Embryonic facial prominence (tissue), 1 donor: ENCODE measurements around the gene CCND1.
"Not testable (repeated sequence)": the region's sequence is repeated elsewhere in the genome, so short reads cannot be mapped to it uniquely, and the experiment has no call there.

Experiments used
- DNase-seq: peaks from one replicate; pipeline ENCODE4 v3.0.0-alpha.2; 2016; ENCODE audit errors: extremely low spot score

The CCND1 gene

DNA sequence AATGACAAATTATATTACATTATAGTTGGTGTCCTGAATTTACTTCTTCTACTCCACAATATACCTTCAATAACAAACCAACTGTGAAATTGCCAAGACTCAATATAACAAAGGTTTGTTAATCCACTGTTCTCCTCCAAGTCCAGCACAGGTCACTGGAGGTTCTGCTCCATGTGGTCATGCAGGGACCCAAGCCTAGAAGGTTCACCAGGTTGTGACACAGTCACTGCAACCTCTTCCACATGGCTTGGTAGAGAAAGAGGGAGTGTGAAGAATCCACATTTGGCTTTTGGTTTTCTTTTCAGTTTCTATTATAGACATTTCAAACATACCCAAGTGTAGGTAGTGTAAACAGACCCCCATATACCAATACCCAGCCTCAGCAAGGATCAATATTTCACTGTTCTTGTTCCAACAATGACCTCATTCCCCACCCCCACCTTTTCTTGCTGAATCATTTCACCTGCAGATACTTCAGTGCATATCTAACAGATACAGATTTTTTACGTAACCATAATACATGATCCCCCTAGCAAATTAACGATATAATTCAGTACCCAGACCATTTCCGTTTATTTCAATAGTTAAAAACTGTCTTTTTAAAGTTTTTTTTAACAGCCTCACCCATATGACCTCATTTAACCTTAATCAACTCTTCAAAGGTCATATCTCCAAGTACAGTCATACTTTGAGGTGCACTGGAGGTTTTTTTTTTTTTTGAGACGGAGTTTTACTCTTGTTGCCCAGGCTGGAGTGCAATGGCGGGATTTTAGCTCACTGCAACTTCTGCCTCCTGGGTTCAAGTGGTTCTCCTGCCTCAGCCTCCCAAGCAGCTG, 48.7 kb downstream of the CCND1 start:
- DNase-seq = no peak

DNA sequence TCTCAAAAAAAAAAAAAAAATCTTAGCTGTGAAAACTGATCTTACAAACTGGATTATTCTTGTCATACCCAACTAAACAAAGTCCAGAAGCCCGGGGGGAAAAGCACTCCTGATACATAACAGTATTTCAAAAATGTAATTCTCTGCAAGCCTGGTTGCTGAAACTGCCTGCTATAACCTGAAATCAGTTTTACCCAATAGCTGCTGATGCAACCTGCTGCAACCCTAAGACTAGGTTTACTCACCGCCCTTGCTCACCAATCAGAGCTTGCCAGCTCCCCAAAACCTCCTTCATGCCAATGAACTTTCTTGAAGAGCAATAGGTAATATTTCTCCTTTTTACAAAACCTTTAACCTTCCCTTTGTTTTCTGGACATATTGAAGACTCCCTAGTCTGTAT, 50.5 kb downstream of the CCND1 start:
- DNase-seq = no peak

DNA sequence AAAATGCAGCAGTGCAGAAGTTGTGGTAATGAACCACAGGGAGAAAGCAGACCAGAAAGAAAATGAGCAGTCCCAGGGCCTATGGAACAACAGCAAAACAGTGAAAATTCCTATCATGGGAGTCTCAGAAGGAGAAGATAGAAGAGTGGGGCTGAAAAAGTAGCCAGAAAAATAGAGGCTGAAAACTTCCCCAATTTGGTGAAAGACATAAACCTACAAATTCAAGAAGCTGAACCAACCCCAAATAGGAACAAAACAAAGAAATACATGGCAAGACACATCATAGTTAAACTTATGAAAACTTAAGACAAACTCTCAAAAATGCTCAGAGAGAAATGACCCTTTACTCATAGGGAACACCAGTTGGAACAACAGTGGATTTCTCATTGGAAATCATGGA, 51.5 kb downstream of the CCND1 start:
- DNase-seq = no peak

GRCh38 chr11:69694781-69695180, 53.8 kb downstream of the CCND1 start:
- no peak for DNase-seq

DNA sequence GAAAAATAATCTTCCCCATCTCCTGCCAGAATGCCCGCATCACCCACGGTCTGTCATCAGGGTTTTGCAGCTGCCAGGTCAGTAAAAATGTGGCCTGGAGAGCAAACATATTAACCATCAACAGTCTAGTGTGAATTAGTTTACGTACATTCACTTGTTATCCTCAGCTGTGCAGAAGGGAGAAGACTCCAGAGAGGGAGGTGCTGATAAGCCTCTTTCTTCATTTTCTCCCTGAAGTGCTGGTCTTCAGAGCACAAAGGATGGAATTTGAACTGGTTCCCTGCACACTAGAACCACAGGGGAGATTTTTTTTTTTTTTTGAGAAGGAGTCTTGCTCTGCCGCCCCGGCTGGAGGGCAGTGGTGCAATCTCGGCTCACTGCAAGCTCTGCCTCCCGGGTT, 54.6 kb downstream of the CCND1 start:
- no peak for DNase-seq

- DNase-seq = not testable (repeated sequence)
Observed at GRCh38 chr11:69695995-69696394, 55.0 kb downstream of the CCND1 start.

- DNase-seq = no peak
Observed at GRCh38 chr11:69696749-69697468, 56.0 kb downstream of the CCND1 start.

DNA sequence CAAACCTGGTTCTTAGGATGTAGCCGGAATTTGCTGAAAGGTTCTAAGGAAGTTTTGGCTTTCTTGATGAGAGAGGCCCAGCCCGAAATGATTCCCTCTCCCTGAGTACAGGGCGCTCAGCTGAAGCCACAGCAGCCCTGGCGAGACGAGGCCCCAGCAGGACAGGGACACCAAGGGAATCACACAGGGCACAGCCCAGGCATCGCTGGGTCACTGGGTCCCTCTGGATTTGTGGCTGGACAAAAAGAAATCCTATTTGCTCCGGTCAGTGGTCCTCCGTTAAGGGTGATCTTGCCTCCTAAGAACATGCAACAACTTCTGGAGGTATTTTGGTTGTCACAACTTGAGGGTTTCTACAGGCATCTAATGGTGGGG, 56.5 kb downstream of the CCND1 start:
- DNase-seq = no peak

- no peak for DNase-seq
Observed at GRCh38 chr11:69697861-69698260, 56.9 kb downstream of the CCND1 start.

DNA sequence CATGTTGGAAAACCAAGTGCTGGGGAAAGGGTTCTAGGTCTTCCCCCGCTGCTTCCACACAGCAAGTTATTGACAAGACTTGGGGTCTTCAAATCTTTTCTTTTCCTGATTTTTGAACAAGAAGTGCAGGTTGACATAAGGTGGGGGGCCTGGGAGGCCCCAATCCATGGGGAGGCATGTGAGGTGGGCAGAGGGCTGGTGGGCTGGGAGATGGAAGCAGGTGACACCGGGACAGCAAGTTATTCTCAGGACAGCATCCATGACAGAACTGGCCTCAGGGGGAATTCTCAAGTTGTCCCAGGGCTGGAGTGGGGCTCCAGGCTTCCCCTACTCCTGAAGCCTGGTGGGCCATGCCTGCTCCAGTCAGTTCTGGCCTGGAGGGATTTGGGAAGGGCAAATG, 57.4 kb downstream of the CCND1 start:
- no peak for DNase-seq

GRCh38 chr11:69699213-69699612, 58.3 kb downstream of the CCND1 start:
- no peak for DNase-seq

GRCh38 chr11:69700278-69701140, 59.6 kb downstream of the CCND1 start:
- DNase-seq = no peak

DNA sequence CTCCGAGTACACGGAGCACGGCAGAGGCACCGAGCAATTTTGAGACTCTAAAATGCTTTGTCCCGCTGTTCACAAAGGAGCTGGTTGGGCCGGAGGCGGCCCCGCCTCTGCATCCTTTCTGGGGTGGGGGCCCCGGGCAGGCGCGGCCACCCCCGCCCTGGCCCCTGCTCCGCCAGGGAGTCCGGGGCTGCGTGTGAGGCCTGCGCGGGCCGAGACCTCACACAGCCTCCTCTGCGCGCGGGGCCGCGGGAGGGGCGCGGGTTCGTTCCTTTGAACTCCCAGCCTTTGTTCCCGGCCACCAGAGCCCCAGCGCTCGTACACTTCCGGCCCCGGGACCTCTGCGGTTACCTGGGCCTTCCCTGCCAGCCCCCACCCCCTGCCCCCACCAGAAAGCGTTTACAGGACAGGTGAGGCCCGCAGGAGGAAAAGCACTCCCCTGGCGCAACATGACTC, 61.3 kb downstream of the CCND1 start:
- DNase-seq = no peak

GRCh38 chr11:69702769-69703452, 62.0 kb downstream of the CCND1 start:
- DNase-seq = no peak

DNA sequence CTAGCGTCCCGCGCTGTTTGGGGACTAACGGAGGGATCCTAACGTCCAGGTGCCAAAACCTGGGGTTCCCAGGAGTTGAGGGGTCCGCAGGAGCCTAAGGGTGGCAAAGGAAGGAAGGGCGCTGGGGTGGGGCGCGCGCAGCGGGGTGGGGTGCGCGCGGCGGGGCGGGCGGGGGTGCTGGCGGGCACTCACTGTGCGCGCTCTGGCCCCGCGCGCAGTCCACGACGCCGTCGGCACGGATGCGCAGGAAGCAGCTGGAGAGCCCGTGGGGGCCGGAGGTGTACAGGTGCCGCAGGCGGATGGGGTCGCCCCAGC, 62.5 kb downstream of the CCND1 start:
- DNase-seq = no peak
